ENCODE data around the gene RAD18.

DNA sequence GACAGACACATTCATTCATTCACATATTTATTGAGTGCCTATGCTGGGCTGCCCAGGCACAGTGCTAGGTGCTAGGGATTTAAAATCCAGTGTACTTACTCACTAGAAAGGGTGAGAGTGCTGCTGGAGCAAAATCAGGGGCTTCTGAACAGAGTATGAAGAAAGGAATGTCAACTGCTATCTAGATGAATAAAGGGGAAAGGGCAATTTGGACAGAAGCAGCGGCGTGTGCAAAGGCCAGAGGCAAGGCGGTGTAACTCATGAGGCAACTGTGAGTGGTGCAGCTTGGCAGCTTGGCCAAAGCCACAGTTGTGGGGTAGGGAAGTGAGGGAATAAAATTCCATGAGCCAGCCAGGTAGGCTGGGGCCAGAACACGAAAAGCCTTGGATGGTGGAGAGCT is 76.7 kb downstream of the RAD18 start:
- TF ChIP-seq, protein P1, sequence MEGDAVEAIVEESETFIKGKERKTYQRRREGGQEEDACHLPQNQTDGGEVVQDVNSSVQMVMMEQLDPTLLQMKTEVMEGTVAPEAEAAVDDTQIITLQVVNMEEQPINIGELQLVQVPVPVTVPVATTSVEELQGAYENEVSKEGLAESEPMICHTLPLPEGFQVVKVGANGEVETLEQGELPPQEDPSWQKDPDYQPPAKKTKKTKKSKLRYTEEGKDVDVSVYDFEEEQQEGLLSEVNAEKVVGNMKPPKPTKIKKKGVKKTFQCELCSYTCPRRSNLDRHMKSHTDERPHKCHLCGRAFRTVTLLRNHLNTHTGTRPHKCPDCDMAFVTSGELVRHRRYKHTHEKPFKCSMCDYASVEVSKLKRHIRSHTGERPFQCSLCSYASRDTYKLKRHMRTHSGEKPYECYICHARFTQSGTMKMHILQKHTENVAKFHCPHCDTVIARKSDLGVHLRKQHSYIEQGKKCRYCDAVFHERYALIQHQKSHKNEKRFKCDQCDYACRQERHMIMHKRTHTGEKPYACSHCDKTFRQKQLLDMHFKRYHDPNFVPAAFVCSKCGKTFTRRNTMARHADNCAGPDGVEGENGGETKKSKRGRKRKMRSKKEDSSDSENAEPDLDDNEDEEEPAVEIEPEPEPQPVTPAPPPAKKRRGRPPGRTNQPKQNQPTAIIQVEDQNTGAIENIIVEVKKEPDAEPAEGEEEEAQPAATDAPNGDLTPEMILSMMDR (IDR thresholded peaks at IDR 0.05; ENCODE audit: low read length) = no peak
- no peak for TF ChIP-seq EZH2 (IDR thresholded peaks at IDR 0.05; ENCODE audit: borderline replicate concordance, low read length)

Data from OCI-LY1 (cell line).